Adrenal gland (tissue), 5 donors: ENCODE measurements around the gene OR7A10.
A peak's percentile ranks its signal among the peaks of the same experiment; 100 is the strongest.

Source experiments
- CTCF ChIP-seq, 6 experiments: fragments of 450-650 bp in 4 of 6; fragments of 200-600 bp in 2 of 6; sonication (generic) in 1 of 6; IDR thresholded peaks; 1 replicate in 5 of 6; 2 replicates in 1 of 6; pipeline versions ENCODE4 v1.5.1 to v1.8.0; 2016 to 2021; ENCODE audit warnings: antibody characterized with exemption in 6 of 6, mild to moderate bottlenecking in 2 of 6, moderate library complexity in 1 of 6
- POLR2A ChIP-seq, 2 donors: fragments of 450-650 bp; IDR thresholded peaks; one replicate each; pipeline ENCODE4 v1.6.1; 2017; ENCODE audit warnings: antibody characterized with exemption in 2 of 2, mild to moderate bottlenecking in 2 of 2, moderate library complexity in 1 of 2
- donor health status: DM: no; HTN: no; CAD: no.

GRCh38 chr19:14835011-14835410, 13.7 kb downstream of the OR7A10 start, which contains the start of the genes OR7A5 and OR7C1:
- TF ChIP-seq POLR2A (IDR thresholded peaks at IDR 0.05) (no peak), CTCF (IDR thresholded peaks at IDR 0.05) (peak in 1 of 6 experiments; percentile 5)
